HG03103 (cell line): ENCODE data around the gene OTUB2.

ENCODE experiments used
- ATAC-seq: cut with Tn5 transposase; IDR thresholded peaks from one replicate; pipeline ENCODE4 v1.9.1; 2021; ENCODE audit warnings: low read depth; ENCODE audit not compliant: unreplicated experiment

OTUB2 gene

DNA sequence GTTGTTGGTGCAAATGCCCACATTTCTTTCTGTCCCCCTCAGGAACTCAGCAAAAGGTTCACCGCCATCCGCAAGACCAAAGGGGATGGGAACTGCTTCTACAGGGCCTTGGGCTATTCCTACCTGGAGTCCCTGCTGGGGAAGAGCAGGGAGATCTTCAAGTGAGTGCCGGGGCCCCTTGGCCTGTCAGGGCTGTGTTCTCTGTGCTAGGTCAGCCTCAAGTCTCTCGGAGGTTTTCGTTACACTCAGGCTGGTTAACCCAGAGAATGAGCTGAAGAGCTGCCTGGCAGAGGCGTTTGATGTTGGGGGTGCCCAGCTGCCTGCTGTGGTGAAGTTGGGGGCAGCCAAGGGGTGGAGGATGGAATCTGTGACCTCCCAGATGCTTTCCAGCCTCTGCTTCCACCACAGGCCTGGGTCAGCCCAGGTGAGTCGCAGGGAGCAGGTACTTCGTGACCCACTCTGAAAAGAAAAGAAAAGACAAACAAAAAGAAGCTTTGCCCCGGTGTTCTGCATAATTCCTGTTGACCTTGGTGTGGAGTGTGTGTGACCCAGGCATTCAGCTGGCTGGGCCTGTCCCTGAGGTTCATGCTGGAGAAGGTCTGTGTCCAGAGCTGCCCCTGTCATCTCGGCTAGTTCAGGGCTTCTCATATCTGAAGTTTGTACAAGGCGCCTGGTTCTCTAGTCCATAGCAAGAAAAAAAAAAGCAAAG, 12.9 kb downstream of the OTUB2 start:
- no peak for ATAC-seq

- no peak for ATAC-seq
Observed at GRCh38 chr14:94040247-94040646, 14.1 kb downstream of the OTUB2 start.

GRCh38 chr14:94040796-94041195, 14.7 kb downstream of the OTUB2 start:
- ATAC-seq: no peak

DNA sequence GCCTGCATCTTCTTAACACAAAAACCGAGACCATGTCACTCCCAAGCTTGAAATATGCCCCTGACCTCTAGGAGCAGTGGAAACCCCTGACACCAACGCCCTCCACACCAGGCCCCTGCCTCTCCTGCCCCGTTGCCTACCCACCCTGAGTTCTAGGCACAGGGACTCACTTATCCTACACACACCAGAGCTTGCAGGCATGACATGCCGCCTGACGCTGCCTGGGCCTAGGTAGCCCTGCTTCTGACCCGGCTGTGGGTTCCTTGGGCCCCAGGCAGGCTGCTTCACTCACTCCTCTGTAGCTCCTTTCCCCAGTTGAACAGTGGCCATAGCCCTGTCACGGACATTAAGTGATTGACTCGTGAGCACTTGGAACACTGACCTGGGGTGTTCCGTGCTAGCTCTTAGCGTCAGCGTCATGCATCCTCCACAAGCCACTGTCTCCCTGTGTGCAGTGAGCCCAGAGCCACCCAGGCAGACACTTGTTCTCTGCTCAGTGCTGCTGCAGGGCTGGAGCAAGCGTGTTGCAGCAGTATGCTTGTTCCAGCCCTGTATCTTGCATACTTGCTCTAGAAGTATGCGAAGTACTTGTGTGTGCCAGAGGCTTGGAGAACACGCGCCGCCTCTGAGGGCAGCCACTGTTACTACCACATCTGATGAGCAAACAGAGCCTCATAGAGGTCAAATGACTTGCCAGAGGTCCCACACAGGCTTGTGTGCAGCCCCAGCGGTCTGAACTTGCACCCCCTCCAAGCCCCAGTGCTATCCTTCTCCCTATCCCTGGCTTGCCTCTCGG, 15.6 kb downstream of the OTUB2 start:
- ATAC-seq: no peak

- ATAC-seq: no peak
Observed at GRCh38 chr14:94042433-94043091, 16.4 kb downstream of the OTUB2 start.

DNA sequence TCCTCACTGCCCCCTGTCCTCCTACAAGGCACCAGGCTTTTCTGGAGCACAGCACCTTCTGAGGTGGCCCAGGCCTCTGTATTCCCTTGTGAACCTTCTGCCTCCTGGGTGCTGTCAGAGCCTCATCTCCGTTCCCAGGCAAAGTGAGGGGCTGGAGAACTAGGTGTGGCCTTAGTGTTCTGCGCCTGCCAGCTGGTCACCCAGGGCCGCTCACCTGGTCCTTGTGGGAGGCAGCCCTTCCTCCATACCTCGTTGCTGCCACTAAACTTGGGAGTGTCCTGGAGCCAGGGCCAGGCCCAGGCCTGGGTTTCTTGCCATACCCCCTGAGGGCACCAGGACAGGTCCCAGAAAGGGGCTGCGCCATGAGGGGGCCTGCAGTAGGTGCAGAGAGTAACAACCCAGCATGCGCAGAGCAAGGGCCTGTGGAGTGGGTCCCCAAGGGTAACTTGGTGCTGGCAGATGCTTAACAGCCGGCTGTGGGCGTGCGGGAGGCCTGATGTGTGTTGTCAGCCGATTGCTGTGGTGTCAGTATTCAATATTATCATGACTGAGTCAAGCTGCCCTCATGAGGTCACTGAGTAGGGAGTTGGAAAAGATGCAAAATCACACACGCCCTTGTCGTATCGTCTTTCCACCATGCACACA, 17.1 kb downstream of the OTUB2 start:
- no peak for ATAC-seq

- ATAC-seq: no peak
Observed at GRCh38 chr14:94043756-94044475, 17.8 kb downstream of the OTUB2 start.

- no peak for ATAC-seq
Observed at GRCh38 chr14:94044476-94045091, 18.4 kb downstream of the OTUB2 start.

DNA sequence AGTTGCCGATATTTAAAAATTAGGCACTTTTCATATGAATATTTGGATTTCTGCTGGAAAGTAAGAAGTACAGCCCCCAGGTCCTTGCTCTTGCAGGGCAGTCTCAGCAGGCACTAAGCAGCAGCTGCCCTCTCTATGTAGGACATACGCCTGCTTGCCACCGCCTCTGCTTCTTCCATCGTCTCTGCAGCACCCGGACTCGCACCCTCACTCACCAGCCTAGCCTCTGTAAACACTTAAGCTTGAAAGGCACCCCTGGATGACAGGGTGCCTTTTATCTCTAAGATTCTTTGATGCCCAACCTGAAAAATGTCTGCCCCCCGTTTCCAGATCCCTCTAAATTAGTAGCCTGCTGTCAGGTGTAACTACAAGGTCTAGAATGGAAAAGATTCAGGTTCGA, 19.0 kb downstream of the OTUB2 start:
- no peak for ATAC-seq

GRCh38 chr14:94045563-94046345, 19.6 kb downstream of the OTUB2 start:
- ATAC-seq: no peak

GRCh38 chr14:94046696-94047250, 20.6 kb downstream of the OTUB2 start:
- no peak for ATAC-seq

GRCh38 chr14:94047581-94047980, 21.4 kb downstream of the OTUB2 start:
- no peak for ATAC-seq

GRCh38 chr14:94048691-94049624, 22.8 kb downstream of the OTUB2 start:
- ATAC-seq: no peak

DNA sequence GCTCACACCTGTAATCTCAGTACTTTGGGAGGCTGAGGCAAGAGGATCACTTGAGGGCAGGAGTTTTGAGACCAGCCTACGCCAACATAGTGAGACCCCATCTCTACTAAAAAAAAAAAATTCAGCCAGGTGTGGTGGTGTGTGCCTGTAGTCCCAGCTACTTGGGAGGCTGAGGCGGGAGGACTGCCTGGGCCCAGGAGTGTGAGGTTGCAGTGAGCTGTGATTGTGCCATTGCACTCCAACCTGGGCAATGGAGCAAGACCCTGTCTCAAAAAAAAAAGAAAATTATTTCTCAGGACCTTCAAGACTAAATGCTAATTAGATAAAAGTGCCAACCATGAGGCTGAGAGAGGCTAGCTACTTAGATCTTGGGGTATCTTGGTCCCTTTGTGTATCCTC, 23.5 kb downstream of the OTUB2 start:
- ATAC-seq: no peak

DNA sequence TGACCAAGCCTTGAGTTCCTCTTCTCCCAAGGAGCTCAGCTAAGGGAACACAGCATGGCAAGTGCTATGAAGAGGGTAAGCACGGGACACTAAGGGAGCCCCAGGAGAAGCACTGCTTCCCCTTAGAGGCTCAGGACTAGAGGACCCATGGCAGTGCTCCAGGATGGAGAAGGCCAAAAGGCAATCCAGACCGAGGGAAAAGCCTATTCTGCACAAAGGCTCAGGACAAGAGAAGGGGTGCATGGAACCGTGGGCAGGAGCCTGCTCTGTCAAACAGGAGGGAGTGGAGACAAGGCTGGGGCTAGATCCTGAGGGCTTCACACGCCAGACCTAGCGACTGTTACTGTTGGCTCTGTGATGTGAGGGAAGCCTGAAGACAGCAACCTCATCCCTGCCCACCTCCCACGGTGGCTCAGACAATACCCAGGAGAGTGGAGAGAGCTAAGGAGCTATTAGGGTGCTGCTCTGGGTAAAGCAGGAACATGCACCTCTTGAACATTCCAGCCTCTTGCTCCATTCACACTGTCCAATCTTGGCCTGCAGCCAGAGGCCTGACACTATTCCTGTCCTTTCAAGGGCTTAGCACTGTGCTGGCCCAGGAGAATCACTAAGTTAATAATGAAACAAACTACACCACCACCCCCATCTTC, 24.2 kb downstream of the OTUB2 start:
- no peak for ATAC-seq

DNA sequence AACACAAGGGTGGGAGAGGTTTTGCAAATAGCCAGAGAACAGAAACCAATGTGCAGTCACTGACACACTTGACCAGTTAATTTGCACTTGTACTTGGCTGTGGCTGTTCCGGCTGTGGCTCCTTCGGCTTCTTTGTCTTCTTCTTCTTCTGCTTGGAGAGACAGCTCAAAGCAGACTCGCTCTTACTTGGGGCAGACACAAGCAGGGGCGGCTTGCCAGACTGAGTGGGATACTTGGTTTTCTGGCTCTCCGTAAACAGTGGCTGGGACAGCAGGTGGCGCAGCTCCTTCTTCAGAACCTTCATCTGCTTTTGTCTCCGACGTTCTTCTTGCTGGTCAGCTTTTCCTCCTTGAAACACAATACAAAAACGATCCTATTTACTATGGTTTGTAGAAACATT, 25.0 kb downstream of the OTUB2 start:
- no peak for ATAC-seq

GRCh38 chr14:94051779-94052178, 25.6 kb downstream of the OTUB2 start:
- ATAC-seq: no peak
